Hepatocyte (in vitro differentiated cells): ENCODE measurements around the gene NTSR2. TPM values are rescaled to one million over a fixed set of nuclear protein-coding genes. Genes with fewer than 3 reads are reported as not detected.

ENCODE experiments used
- DNase-seq: peaks from one replicate; pipeline ENCODE4 v3.0.0-alpha.2; 2016; ENCODE audit warnings: low spot score
- H2AFZ ChIP-seq: fragments of 200-600 bp; sonication (generic); 2 replicates; pipeline ENCODE4 v1.6.0; 2016; ENCODE audit warnings: antibody characterized with exemption, mild to moderate bottlenecking
- H3K27ac ChIP-seq: fragments of 200-600 bp; sonication (generic); 2 replicates; pipeline ENCODE4 v1.5.1; 2016; ENCODE audit warnings: mild to moderate bottlenecking
- H3K27me3 ChIP-seq: fragments of 200-600 bp; sonication (generic); 2 replicates; pipeline ENCODE4 v1.6.1; 2016
- H3K36me3 ChIP-seq: fragments of 200-600 bp; sonication (generic); replicated peaks from 2 replicates; pipeline ENCODE4 v1.5.1; 2016; ENCODE audit warnings: low read depth; ENCODE audit not compliant: insufficient read depth
- H3K4me1 ChIP-seq: fragments of 200-600 bp; sonication (generic); 2 replicates; pipeline ENCODE4 v1.5.1; 2016; ENCODE audit warnings: mild to moderate bottlenecking, moderate library complexity; ENCODE audit not compliant: insufficient read depth
- H3K4me2 ChIP-seq: fragments of 200-600 bp; sonication (generic); 2 replicates; pipeline ENCODE4 v1.6.0; 2016
- H3K4me3 ChIP-seq: fragments of 200-600 bp; sonication (generic); 2 replicates; pipeline ENCODE4 v1.5.1; 2016; ENCODE audit warnings: mild to moderate bottlenecking
- H3K79me2 ChIP-seq: fragments of 200-600 bp; sonication (generic); 2 replicates; pipeline ENCODE4 v1.6.0; 2017; ENCODE audit warnings: mild to moderate bottlenecking
- H3K9me2 ChIP-seq: fragments of 200-600 bp; sonication (generic); replicated peaks from 2 replicates; pipeline ENCODE4 v1.6.0; 2017; ENCODE audit warnings: mild to moderate bottlenecking; ENCODE audit not compliant: insufficient read depth
- H3K9me3 ChIP-seq: fragments of 200-600 bp; sonication (generic); 2 replicates; pipeline ENCODE4 v1.5.1; 2016; ENCODE audit warnings: low read depth, mild to moderate bottlenecking
- H4K20me1 ChIP-seq: fragments of 200-600 bp; sonication (generic); 2 replicates; pipeline ENCODE4 v1.6.0; 2016; ENCODE audit warnings: mild to moderate bottlenecking; ENCODE audit not compliant: insufficient read depth, poor library complexity, severe bottlenecking
- EZH2 ChIP-seq: fragments of 200-600 bp; sonication (generic); IDR thresholded peaks from 2 replicates; pipeline ENCODE4 v1.6.1; 2016; ENCODE audit warnings: antibody characterized with exemption, mild to moderate bottlenecking, borderline replicate concordance
- EZH2phosphoT487 ChIP-seq: fragments of 200-600 bp; sonication (generic); IDR thresholded peaks from one replicate; pipeline ENCODE4 v1.6.1; 2018; ENCODE audit warnings: antibody characterized with exemption, mild to moderate bottlenecking, low read depth, moderate library complexity; ENCODE audit not compliant: unreplicated experiment, severe bottlenecking
- WGBS: methylation state at CpG from one replicate; pipeline ENCODE4 v1.1.6; 2016; ENCODE audit warnings: low lambda C conversion rate; ENCODE audit errors: missing lambda C conversion rate; 5-methylcytosine and 5-hydroxymethylcytosine counted together
- polyA plus RNA-seq: library from polyadenylated mRNA; unstranded; fragments of >200 nt; fragmentation: Nextera tagmentation; extraction: Ambion mirVana; gene quantifications from 2 replicates; pipeline ENCODE4 v1.2.1, GENCODE V29; 2016
- total RNA-seq: library from RNA; depleted of rRNA; stranded (reverse); fragments of >200 nt; gene quantifications from 2 replicates; pipeline ENCODE4 v1.2.3, GENCODE V29; 2014
- TF ChIP-seq, protein P1 (sequence below): fragments of 200-600 bp; sonication (generic); IDR thresholded peaks from 2 replicates; pipeline ENCODE4 v1.5.1; 2016; ENCODE audit warnings: antibody characterized with exemption, mild to moderate bottlenecking; ENCODE audit not compliant: poor library complexity

The NTSR2 gene
- total and polyA plus RNA-seq, 2 experiments from 2014 or later: 0.28 TPM; not detected in 1

DNA sequence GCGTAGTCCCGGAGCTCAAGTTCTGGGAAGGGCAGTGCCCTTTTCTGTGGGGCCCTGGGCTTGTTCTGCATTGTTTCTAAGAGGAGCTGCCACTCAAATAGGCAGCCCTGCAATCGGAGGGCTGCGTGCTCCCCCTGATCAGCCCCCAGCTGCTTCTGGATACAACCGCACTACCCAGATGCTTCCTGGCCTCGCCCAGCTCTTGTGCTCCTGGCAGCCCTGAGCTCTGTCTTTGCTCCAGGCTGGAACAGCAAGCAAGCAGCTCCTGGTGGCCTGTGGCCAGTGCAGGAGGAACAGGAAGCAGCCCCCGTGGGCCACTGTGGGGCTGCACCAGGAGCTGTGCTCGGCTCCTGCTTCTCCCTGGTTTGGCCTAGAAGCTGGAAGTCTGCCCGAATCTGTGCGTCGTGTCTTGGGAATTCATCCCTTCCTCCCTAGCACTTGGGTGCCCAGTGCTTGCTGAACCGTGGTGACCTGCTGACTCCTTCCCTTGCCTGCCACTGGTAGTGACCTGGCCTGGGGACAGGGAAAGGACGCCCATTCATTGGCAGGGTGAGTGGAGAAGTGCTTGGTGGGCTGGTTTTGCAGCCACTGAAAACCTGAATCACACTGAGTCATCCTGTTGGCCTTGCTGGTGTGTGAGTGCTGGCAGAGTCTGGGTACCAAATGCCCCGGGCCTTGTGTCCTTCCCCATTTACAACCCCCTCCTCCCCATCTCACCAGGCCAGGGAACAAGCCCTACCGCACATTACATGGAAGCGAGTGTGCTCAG is 27.3 kb upstream of the NTSR2 start:
- no peak for TF ChIP-seq EZH2phosphoT487
- TF ChIP-seq, protein P1, sequence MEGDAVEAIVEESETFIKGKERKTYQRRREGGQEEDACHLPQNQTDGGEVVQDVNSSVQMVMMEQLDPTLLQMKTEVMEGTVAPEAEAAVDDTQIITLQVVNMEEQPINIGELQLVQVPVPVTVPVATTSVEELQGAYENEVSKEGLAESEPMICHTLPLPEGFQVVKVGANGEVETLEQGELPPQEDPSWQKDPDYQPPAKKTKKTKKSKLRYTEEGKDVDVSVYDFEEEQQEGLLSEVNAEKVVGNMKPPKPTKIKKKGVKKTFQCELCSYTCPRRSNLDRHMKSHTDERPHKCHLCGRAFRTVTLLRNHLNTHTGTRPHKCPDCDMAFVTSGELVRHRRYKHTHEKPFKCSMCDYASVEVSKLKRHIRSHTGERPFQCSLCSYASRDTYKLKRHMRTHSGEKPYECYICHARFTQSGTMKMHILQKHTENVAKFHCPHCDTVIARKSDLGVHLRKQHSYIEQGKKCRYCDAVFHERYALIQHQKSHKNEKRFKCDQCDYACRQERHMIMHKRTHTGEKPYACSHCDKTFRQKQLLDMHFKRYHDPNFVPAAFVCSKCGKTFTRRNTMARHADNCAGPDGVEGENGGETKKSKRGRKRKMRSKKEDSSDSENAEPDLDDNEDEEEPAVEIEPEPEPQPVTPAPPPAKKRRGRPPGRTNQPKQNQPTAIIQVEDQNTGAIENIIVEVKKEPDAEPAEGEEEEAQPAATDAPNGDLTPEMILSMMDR: no peak
- no peak for TF ChIP-seq EZH2
- Histone ChIP-seq H3K4me2 (no peak overlapping the region), H2AFZ (no peak overlapping the region), H3K9me2 (no peaks in the 10 kb centered on the region), H4K20me1 (no peaks in the 10 kb centered on the region), H3K36me3 (no peaks in the 10 kb centered on the region), H3K27ac (peak overlapping the region; percentile 89), H3K79me2 (no peaks in the 10 kb centered on the region), H3K9me3 (no peaks in the 10 kb centered on the region), H3K4me1 (peaks cover 13% of the 10 kb centered on the region), H3K4me3 (no peak overlapping the region), H3K27me3 (no peaks in the 10 kb centered on the region)
- WGBS: 78% methylated on average over 16 of the region's 16 CpGs
- DNase-seq: peak; percentile 26

DNA sequence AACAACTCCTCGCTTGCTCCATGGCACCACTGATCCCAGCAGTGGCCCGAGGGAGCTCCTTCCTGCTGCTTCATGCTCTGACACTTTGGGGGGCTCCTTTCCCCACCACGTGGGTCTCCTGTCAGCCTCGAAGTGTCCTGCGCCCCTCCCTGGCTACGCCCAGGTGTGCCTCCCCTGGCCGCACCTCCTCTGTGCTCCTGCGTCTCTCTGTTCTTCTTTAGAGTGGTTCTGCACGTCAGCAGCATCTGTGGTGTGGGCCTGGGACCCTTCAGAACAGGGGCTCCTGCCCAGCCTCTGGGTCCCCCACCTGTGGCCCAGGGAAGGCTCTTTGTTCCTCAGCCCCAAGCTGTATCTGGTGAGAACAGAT is 26.7 kb upstream of the NTSR2 start:
- Histone ChIP-seq H3K9me3 (no peaks in the 10 kb centered on the region), H2AFZ (no peak overlapping the region), H3K4me1 (peaks cover 13% of the 10 kb centered on the region), H3K79me2 (no peaks in the 10 kb centered on the region), H3K4me3 (no peak overlapping the region), H4K20me1 (no peaks in the 10 kb centered on the region), H3K4me2 (no peak overlapping the region), H3K27me3 (no peaks in the 10 kb centered on the region), H3K36me3 (no peaks in the 10 kb centered on the region), H3K27ac (peak overlapping the region; percentile 89), H3K9me2 (no peaks in the 10 kb centered on the region)
- DNase-seq: no peak
- 87% methylated on average over 9 of the region's 9 CpGs for WGBS
- TF ChIP-seq EZH2: no peak
- TF ChIP-seq EZH2phosphoT487: no peak
- TF ChIP-seq, protein P1: no peak

DNA sequence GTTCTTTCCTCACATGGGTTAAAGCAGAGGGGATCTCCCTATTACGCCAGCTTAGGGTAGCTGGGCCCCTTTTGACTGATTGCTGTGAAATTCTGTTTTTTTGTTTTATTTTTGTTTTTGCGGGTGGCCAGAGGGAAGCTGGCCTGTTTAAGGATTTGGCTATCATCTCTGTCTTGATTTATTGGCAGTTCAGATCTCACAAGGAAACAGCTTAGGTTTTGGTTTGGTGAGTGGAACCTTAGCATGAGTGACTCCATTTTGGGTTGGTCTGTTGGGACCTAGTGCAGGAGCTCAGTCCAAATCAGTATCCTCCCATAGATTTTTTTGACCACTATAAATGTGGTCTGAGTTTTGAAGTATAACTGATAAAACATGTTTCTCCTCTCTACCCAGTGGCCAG is 25.6 kb upstream of the NTSR2 start:
- H3K4me1 ChIP-seq: peaks cover 13% of the 10 kb centered on the region
- no peaks in the 10 kb centered on the region for H3K9me2 ChIP-seq
- no peaks in the 10 kb centered on the region for H3K9me3 ChIP-seq
- DNase-seq: no peak
- H3K27ac ChIP-seq: no peak overlapping the region
- H3K36me3 ChIP-seq: no peaks in the 10 kb centered on the region
- no peak overlapping the region for H2AFZ ChIP-seq
- WGBS: 89% methylated on average over 2 of the region's 2 CpGs
- no peaks in the 10 kb centered on the region for H3K27me3 ChIP-seq
- TF ChIP-seq EZH2: no peak
- no peaks in the 10 kb centered on the region for H4K20me1 ChIP-seq
- H3K4me2 ChIP-seq: no peak overlapping the region
- no peak overlapping the region for H3K4me3 ChIP-seq
- H3K79me2 ChIP-seq: no peaks in the 10 kb centered on the region

DNA sequence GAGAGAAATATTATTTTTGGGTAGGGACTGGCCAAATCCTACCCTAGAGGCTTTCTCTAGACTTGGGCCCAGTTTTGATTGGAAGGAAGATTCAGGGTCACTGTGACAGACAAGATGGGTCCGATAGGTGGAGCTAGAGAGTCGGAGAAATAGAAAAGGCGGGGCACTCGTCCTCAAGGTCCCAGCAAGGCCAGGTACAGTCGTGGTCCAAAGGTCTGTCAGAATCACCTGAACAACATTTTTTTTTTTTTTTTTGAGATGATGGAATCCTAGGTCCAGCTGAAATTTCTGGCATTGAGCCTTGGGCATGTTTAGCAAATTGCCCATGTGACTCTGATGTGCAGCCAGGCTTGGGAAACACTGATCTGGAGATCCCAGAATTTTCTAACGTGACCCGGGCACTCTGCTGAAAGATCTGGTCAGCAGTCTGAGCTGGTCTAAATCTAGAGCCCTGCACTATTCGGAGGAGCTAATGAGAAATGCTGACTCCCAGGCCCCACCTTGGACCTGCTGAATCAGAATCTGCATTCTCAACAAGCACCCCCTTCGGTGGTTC is 23.0 kb upstream of the NTSR2 start:
- WGBS: 39% methylated on average over 9 of the region's 9 CpGs
- Histone ChIP-seq H3K4me1 (peaks cover 12% of the 10 kb centered on the region), H3K79me2 (no peaks in the 10 kb centered on the region), H3K4me3 (no peak overlapping the region), H2AFZ (no peak overlapping the region), H3K9me2 (no peaks in the 10 kb centered on the region), H3K4me2 (no peak overlapping the region), H3K36me3 (no peaks in the 10 kb centered on the region), H3K27me3 (no peaks in the 10 kb centered on the region), H3K27ac (peak overlapping the region; percentile 21), H3K9me3 (no peaks in the 10 kb centered on the region), H4K20me1 (no peaks in the 10 kb centered on the region)
- DNase-seq: peak; percentile 92
- TF ChIP-seq, protein P1: peak; percentile 75
- no peak for TF ChIP-seq EZH2phosphoT487
